Retina (tissue), 1 donor: ENCODE results near the gene NR2F2.

ENCODE experiments used
- DNase-seq: peaks from one replicate; pipeline ENCODE4 v3.0.0-alpha.2; 2016

The NR2F2 gene

GRCh38 chr15:96344060-96344705 is 13.7 kb downstream of the NR2F2 start:
- DNase-seq, result peak; percentile 36

- DNase-seq, result peak; percentile 48
Measured at GRCh38 chr15:96344706-96345559, 14.4 kb downstream of the NR2F2 start.

- peak; percentile 90 for DNase-seq
Measured at GRCh38 chr15:96345560-96346399, 15.3 kb downstream of the NR2F2 start.

- no peak for DNase-seq
Measured at GRCh38 chr15:96346409-96346970, 16.0 kb downstream of the NR2F2 start.

GRCh38 chr15:96347181-96348111 is 16.9 kb downstream of the NR2F2 start:
- peak; percentile 85 for DNase-seq

- DNase-seq, result peak; percentile 49
Measured at GRCh38 chr15:96348112-96349027, 17.9 kb downstream of the NR2F2 start.

GRCh38 chr15:96349034-96349856 is 18.7 kb downstream of the NR2F2 start:
- no peak for DNase-seq

- peak; percentile 12 for DNase-seq
Measured at GRCh38 chr15:96349857-96350720, 19.6 kb downstream of the NR2F2 start.

GRCh38 chr15:96350934-96351724 is 20.6 kb downstream of the NR2F2 start:
- DNase-seq, result peak; percentile 4

GRCh38 chr15:96351761-96352603 is 21.5 kb downstream of the NR2F2 start:
- DNase-seq, result peak; percentile 77

GRCh38 chr15:96352604-96353405 is 22.3 kb downstream of the NR2F2 start:
- DNase-seq, result no peak

GRCh38 chr15:96353416-96353929 is 23.0 kb downstream of the NR2F2 start:
- DNase-seq, result no peak

- peak; percentile 84 for DNase-seq
Measured at GRCh38 chr15:96353930-96354730, 23.6 kb downstream of the NR2F2 start.

GRCh38 chr15:96354731-96355567 is 24.4 kb downstream of the NR2F2 start:
- DNase-seq, result peak; percentile 31
